Motor neuron (in vitro differentiated cells): ENCODE measurements around the gene PAQR3. TPM values are rescaled to one million over a fixed set of nuclear protein-coding genes. Genes with fewer than 3 reads are reported as not detected.
"Not testable (repeated sequence)": the region's sequence is repeated elsewhere in the genome, so short reads cannot be mapped to it uniquely, and the experiment has no call there.

Experiments used
- ATAC-seq, 8 experiments: fragments of 200-7000 bp; cut with Tn5 transposase; replicated peaks in 6 of 8; 2 replicates each; pipeline ENCODE4 v1.8.0; 2021; ENCODE audit warnings: mild to moderate bottlenecking in 8 of 8, moderate library complexity in 8 of 8
- H3K27ac ChIP-seq, 2 donors: fragments of 250-450 bp; sonication (Bioruptor Pico); 2 replicates each; pipeline ENCODE4 v1.9.0; 2021; ENCODE audit warnings: antibody characterized with exemption in 2 of 2, mild to moderate bottlenecking in 2 of 2, moderate library complexity in 1 of 2
- H3K4me1 ChIP-seq, 2 donors: fragments of 250-450 bp; sonication (Bioruptor Pico); replicated peaks in 1 of 2; 2 replicates each; pipeline ENCODE4 v1.6.1; 2021; ENCODE audit warnings: antibody characterized with exemption in 2 of 2, mild to moderate bottlenecking in 2 of 2, moderate library complexity in 1 of 2
- H3K4me3 ChIP-seq, 5 donors: fragments of 250-450 bp; sonication (Bioruptor Pico); 2 replicates each; pipeline ENCODE4 v1.9.0; 2021; ENCODE audit warnings: antibody characterized with exemption in 5 of 5, mild to moderate bottlenecking in 5 of 5, moderate library complexity in 4 of 5
- WGBS, 10 experiments: fragments of 450-650 bp; shearing (Covaris generic); methylation state at CpG; one replicate each; pipeline ENCODE4 v1.0.0; 2022; 5-methylcytosine and 5-hydroxymethylcytosine counted together
- in situ Hi-C, 9 experiments: fragments of 400-800 bp; cut with MboI; loops; one replicate each; pipeline ENCODE4 v1.15.0; 2021; ENCODE audit warnings: low sequenced_read_pairs in 9 of 9, low pct_unique_long_range_greater_than_20kb in 2 of 9; ENCODE audit not compliant: unreplicated experiment in 9 of 9
- total RNA-seq, 8 experiments: library from RNA; unstranded; fragments of 300-600 nt; gene quantifications; 2 replicates each; pipeline versions ENCODE4 v1.2.3 to v1.2.4, GENCODE V29; 2022

Gene PAQR3
- total RNA-seq, 8 experiments from 2014 or later, result 18.6 to 84.1 (median 61.6) TPM

DNA sequence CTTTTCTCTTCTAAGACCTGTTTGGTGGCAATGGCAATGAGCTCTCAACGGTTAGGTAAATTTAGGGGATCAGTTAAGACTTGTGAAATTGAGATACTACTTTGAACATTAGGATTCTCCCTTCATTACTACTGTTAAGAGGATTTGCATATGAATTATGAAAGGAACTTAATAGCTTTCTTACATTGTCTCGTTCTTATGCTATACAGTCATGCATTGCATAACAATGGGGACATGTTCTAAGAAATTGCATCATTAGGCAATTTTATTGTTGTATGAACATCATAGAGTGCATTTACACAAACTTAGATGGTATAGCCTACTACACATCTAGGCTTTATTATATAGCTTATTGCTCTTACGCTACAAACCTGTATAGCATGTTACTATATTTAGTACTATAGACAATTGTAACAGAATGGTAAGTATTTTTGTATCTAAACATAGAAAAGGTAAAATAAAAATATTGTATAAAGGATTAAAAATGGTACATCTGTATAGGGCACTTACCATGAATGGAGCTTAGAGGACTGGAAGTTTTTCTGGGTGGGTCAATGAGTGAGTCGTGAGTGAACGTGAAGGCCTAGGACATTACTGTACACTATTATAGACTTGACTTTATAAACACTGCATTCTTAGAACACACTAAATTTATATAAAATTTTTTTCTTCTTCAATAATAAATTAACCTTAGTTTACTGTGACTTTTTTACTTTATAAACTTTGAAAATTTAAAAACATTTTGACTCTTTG lies 62.5 kb downstream of the PAQR3 start:
- no peak overlapping the region for H3K4me3 ChIP-seq
- 73 to 100% (median 91%) methylated on average over 2 to 5 of the region's 5 CpGs for WGBS, 10 experiments
- ATAC-seq, result no peak
- H3K4me1 ChIP-seq, result no peaks in the 10 kb centered on the region
- in situ Hi-C loops, result no loop called here
- H3K27ac ChIP-seq, result no peak overlapping the region

DNA sequence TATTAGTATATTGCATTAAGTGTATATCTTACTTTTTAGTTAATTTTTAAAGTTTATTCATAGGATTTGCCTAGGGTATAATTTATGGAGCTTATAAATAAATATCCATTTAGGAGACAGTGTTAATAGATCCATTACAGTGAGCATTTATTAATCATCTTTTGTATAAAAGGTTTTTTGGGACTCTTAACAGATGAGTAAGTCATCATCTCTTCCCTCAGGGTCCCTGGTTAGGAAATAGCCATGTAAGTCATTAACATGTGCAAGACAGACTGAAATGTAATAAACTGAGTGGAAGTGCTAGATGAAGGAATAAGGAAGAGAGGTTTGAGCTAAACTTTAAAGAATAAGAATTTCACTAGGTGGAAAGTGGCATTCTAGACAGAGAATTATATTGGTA lies 69.2 kb downstream of the PAQR3 start:
- no peaks in the 10 kb centered on the region for H3K4me1 ChIP-seq
- in situ Hi-C loops, result loop anchor here in 5 of 9 experiments (25.0 kb wide), 2 partner anchors 258 to 908 kb away; no protein-coding TSS in a partner anchor
- H3K27ac ChIP-seq, result no peak overlapping the region
- H3K4me3 ChIP-seq, result no peak overlapping the region
- no peak for ATAC-seq

DNA sequence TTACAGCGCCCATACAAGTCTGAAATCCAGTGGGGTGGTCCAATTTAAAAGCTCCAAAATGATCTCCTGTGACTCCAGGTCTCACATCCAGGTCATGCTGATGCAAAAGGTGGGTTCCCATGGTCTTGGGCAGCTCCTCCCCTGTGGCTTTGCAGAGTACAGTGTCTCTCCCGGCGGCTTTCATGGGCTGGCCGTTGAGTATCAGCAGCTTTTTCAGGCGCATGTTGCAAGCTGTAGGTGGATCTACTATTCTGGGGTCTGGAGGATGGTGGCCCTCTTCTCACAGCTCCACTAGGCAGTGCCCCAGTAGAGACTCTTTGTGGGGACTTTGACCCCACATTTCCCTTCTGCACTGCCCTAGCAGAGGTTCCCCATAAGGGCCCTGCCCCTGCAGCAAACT lies 70.5 kb downstream of the PAQR3 start:
- in situ Hi-C loops, result loop anchor here in 5 of 9 experiments (25.0 kb wide), 2 partner anchors 256 to 906 kb away; no protein-coding TSS in a partner anchor
- not testable (repeated sequence) for ATAC-seq, H3K4me1 ChIP-seq, H3K27ac ChIP-seq, H3K4me3 ChIP-seq
- WGBS, 10 experiments, result 95 to 100% (median 100%) methylated on average over 1 to 4 of the region's 5 CpGs; no CpG with 5 or more reads in 6 of the 10 experiments

DNA sequence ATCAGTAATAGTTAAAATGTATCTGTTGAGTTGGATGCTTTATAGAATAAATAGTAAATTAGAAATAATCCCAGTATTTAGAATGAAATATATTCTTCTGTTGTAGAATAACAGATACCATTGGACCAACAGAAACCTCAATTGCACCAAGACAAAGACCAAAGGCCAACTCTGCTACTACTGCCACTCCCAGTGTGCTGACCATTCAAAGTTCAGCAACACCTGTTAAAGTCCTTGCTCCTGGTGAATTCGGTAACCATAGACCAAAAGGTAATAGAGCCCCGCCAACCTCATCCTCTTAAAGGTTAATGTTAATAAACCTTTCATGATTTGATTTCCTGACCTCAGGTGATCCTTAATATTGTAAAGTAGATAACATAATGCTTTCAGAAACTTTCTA lies 73.8 kb downstream of the PAQR3 start:
- H3K27ac ChIP-seq, result no peak overlapping the region
- no peaks in the 10 kb centered on the region for H3K4me1 ChIP-seq
- in situ Hi-C loops, result loop anchor here in 5 of 9 experiments (25.0 kb wide), 2 partner anchors 253 to 903 kb away; no protein-coding TSS in a partner anchor
- 80 to 100% (median 100%) methylated on average over 1 to 2 of the region's 2 CpGs; no CpG with 5 or more reads in 1 of the 10 experiments for WGBS, 10 experiments
- H3K4me3 ChIP-seq, result no peak overlapping the region
- no peak for ATAC-seq

DNA sequence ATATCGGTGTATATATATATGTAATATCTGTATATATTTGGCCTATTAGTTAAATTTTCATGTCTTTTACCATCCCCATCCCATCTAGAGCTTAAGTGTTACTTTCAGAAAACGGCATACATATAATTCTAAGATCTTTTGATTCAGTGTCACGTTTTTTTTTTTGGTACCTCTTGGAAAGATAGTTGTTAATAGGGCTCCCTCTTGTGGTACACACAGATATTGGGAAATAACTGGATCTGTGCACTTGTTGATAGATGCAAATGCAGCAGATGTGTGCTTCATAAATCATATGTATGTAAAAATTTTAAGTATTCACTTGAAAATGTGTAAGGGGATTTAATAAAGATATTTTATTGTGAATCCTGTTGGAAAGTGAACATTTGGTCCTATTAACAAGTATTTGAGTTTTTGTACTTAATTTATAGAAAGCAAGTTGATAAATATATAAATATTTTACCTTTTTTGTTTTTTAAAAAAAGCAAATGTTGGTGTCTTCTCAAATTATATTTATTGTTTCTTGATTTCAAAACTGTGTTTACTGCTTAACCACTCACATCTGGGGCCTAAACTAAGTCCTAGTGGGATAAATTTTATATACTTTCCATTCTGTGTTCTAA lies 74.7 kb downstream of the PAQR3 start:
- peak in 3 of 8 experiments; percentile 45 to 80 (median 57) for ATAC-seq
- H3K27ac ChIP-seq, result no peak overlapping the region
- 8 to 50% (median 36%) methylated on average over 1 to 3 of the region's 3 CpGs; no CpG with 5 or more reads in 2 of the 10 experiments for WGBS, 10 experiments
- H3K4me3 ChIP-seq, result no peak overlapping the region
- in situ Hi-C loops, result loop anchor here in 5 of 9 experiments (25.0 kb wide), 2 partner anchors 252 to 902 kb away; no protein-coding TSS in a partner anchor
- H3K4me1 ChIP-seq, result no peaks in the 10 kb centered on the region

DNA sequence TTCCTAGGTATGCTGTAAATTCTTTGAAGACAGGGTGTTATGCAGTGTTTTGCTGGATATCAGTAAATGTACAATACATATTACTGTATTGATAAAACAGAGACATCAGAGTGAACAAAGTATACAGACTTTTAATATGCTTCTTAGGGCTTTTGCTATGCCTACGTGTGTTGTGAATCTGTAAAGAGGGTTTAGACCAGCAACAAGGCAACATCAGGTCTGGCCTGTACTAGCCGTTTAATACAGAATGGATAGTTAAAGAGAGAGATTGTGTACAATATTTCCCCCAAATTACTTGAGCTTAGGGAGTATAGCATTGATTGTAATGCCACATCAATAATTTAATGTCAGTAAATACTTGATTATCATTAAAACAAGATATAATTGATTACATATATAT lies 75.2 kb downstream of the PAQR3 start:
- 56 to 100% (median 67%) methylated on average over 1 to 2 of the region's 2 CpGs; no CpG with 5 or more reads in 3 of the 10 experiments for WGBS, 10 experiments
- in situ Hi-C loops, result loop anchor here in 5 of 9 experiments (25.0 kb wide), 2 partner anchors 252 to 902 kb away; no protein-coding TSS in a partner anchor
- Histone ChIP-seq H3K27ac (no peak overlapping the region), H3K4me3 (no peak overlapping the region), H3K4me1 (no peaks in the 10 kb centered on the region)
- no peak for ATAC-seq

DNA sequence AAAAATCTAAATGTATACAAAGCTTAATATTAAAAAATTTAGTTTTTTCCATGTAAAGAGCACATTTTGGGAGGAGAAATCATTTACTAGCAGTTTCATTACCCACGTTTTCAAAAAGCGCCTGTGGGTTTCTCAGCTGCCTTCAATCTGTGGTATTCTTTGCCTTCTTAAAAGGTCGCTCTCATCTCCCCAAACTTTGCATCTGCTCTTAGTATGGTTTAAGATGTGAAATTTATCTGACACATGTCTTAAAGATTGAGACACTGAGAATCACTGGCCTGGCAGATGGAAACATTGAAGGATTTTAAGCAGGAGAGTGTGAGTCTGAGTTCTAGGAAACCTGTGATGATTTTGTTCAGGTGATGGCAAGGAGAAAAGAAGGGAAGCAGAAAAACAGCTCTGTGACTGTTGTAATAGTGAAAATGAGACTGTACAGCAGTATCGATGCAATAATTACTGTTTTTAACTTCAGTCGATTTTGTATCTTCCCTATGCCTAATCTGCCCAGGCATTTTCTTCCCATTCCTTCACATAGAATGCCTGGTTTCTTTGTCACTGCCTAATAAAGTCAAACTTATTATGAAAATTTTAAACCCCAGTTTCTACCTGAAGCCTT lies 75.9 kb downstream of the PAQR3 start:
- Histone ChIP-seq H3K27ac (no peak overlapping the region), H3K4me1 (no peaks in the 10 kb centered on the region), H3K4me3 (no peak overlapping the region)
- in situ Hi-C loops, result loop anchor here in 5 of 9 experiments (25.0 kb wide), 2 partner anchors 251 to 901 kb away; no protein-coding TSS in a partner anchor
- no peak for ATAC-seq
- WGBS, 10 experiments, result 56 to 100% (median 85%) methylated on average over 2 to 5 of the region's 5 CpGs

DNA sequence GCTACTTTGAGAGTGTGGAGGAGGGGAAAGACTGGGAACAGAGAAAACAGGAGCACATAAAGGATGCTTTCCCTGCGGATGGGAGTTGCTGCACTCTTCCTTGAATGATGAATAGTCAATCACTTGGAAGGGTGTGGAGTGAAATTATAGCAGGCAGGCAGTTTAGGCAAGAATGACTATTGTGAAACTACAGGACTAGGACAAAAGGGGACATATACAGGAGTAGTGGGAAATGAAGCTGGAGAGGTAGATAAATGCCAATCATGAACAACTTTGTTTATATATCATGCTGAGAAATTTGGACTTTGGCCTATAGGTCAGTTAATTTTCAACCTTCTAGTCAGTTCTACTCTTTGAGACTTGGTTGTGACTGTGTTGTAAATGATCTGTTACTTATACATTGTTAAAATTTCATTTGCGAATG lies 76.9 kb downstream of the PAQR3 start:
- no peak overlapping the region for H3K4me3 ChIP-seq
- no peaks in the 10 kb centered on the region for H3K4me1 ChIP-seq
- H3K27ac ChIP-seq, result no peak overlapping the region
- in situ Hi-C loops, result loop anchor here in 5 of 9 experiments (25.0 kb wide), 2 partner anchors 250 to 900 kb away; no protein-coding TSS in a partner anchor
- peak in 1 of 8 experiments; percentile 27 for ATAC-seq
- WGBS, 10 experiments, result 71 to 100% (median 86%) methylated on average over 1 to 2 of the region's 2 CpGs; no CpG with 5 or more reads in 1 of the 10 experiments

Other genes with a start within 250 kb of the PAQR3 start
- 10 to 100 TPM; 10.4 to 41.7 (median 17.4) TPM for gene BMP2K, start 163.1 kb downstream of the PAQR3 start, total RNA-seq